ENCODE results near the gene ZDHHC1. TPM values are rescaled to one million over a fixed set of nuclear protein-coding genes. Genes with fewer than 3 reads are reported as not detected.

ZDHHC1 gene
- total RNA-seq, 2 donors from 2014 or later = 8.4 to 10.6 TPM

GRCh38 chr16:67403976-67404555 is 12.2 kb downstream of the ZDHHC1 start:
- Mint-ChIP-seq H3K27me3 (ENCODE audit: insufficient read depth) (peaks cover 17% of the 10 kb centered on the region), H3K4me1 (peaks cover 19% of the 10 kb centered on the region), H3K27ac (no peak overlapping the region), H3K9me3 (no peaks in the 10 kb centered on the region), H3K4me3 (no peak overlapping the region), H3K36me3 (ENCODE audit: low read depth) (no peaks in the 10 kb centered on the region)
- H3K36me3 ChIP-seq (ENCODE audit: control insufficient read depth, insufficient read depth, low read length) = no peaks in the 10 kb centered on the region
- H3K4me1 ChIP-seq (ENCODE audit: control insufficient read depth, insufficient read depth, low read length) = peaks cover 8% of the 10 kb centered on the region
- H3K9me3 ChIP-seq (ENCODE audit: control insufficient read depth, low read length) = no peaks in the 10 kb centered on the region
- DNase-seq = no peak
- TF ChIP-seq CTCF (conservative IDR thresholded peaks at IDR 0.05) = no peak
- WGBS, 2 experiments (ENCODE audit: insufficient coverage in 1 of 2, insufficient read length in 1 of 2) = 93 to 98% methylated on average over 5 to 12 of the region's 12 CpGs
- H3K27me3 ChIP-seq (ENCODE audit: control insufficient read depth, insufficient read depth, low read length, poor library complexity, severe bottlenecking) = no peaks in the 10 kb centered on the region
- no peak overlapping the region for H3K27ac ChIP-seq (ENCODE audit: low read depth, low read length)
- H3K4me3 ChIP-seq (ENCODE audit: low read length) = no peak overlapping the region
- H3K9ac ChIP-seq (ENCODE audit: extremely low read depth, low read length, poor library complexity, severe bottlenecking) = no peak overlapping the region

- H3K27me3 Mint-ChIP-seq (ENCODE audit: insufficient read depth) = peaks cover 36% of the 10 kb centered on the region
- Histone ChIP-seq H3K27me3 (ENCODE audit: control insufficient read depth, insufficient read depth, low read length, poor library complexity, severe bottlenecking) (peaks cover 1% of the 10 kb centered on the region), H3K36me3 (ENCODE audit: control insufficient read depth, insufficient read depth, low read length) (no peaks in the 10 kb centered on the region), H3K9me3 (ENCODE audit: control insufficient read depth, low read length) (no peaks in the 10 kb centered on the region), H3K4me1 (ENCODE audit: control insufficient read depth, insufficient read depth, low read length) (peaks cover 8% of the 10 kb centered on the region), H3K27ac (ENCODE audit: low read depth, low read length) (no peak overlapping the region), H3K9ac (ENCODE audit: extremely low read depth, low read length, poor library complexity, severe bottlenecking) (no peak overlapping the region), H3K4me3 (ENCODE audit: low read length) (no peak overlapping the region)
- no peak for DNase-seq
- whole genome bisulfite sequencing, 2 experiments (ENCODE audit: insufficient coverage in 1 of 2, insufficient read length in 1 of 2) = 93% methylated on average over 10 to 14 of the region's 14 CpGs
- TF ChIP-seq CTCF (conservative IDR thresholded peaks at IDR 0.05) = no peak
- H3K9me3 Mint-ChIP-seq = no peaks in the 10 kb centered on the region
- H3K4me1 Mint-ChIP-seq = peaks cover 3% of the 10 kb centered on the region
- no peaks in the 10 kb centered on the region for H3K36me3 Mint-ChIP-seq (ENCODE audit: low read depth)
- no peak overlapping the region for H3K27ac Mint-ChIP-seq
- no peak overlapping the region for H3K4me3 Mint-ChIP-seq
Observed at GRCh38 chr16:67400901-67401300, 15.4 kb downstream of the ZDHHC1 start.

DNA sequence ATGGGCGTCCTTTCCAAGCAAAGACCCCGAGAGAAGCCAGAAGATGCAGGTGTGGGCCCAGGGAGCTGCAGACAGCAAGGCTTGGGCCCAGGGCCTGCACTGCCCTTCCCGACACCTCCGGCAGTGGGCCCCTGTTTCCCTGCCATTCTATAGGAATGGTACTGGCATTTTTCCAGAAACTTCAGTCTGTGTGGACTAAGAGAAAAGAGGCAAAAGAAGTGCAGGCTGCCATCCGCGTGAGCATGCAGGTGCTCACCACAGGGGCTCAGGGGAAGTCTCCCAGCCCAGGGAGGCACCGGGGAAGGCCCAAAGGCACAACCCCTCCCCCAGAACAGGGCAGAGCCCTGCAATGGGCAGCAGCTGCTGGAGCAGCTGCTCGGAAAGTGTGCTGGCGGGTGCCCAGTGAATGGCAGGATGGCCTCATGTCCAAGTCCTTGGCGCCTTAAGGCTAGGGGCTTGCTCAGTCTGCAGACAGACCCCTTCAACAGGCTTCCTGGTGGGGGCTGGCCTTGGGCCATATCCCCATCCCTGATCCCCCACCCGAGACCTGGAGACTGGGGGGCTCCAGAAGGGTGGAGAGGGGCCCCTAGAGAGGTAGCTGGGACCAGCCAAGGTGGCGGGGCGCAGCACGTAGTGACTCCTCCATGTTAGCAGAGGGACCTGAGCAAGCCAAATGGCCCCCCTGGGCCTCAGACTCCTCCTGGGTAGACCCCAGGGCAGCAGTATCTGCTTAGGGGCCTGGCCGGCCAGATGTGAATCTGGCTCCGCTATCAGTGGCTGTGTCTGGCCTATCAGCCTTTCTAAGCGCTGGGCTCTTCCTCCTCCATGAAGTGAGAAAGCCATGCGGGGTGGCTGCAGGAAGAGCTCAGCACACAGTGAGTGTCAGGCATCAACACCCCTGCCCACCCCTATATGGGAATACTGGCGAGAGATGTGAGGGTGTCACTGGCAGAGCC is 16.2 kb downstream of the ZDHHC1 start:
- Histone ChIP-seq H3K27ac (ENCODE audit: low read depth, low read length) (no peak overlapping the region), H3K9me3 (ENCODE audit: control insufficient read depth, low read length) (no peaks in the 10 kb centered on the region), H3K4me3 (ENCODE audit: low read length) (no peak overlapping the region), H3K9ac (ENCODE audit: extremely low read depth, low read length, poor library complexity, severe bottlenecking) (no peak overlapping the region), H3K4me1 (ENCODE audit: control insufficient read depth, insufficient read depth, low read length) (peaks cover 8% of the 10 kb centered on the region), H3K27me3 (ENCODE audit: control insufficient read depth, insufficient read depth, low read length, poor library complexity, severe bottlenecking) (peaks cover 10% of the 10 kb centered on the region), H3K36me3 (ENCODE audit: control insufficient read depth, insufficient read depth, low read length) (no peaks in the 10 kb centered on the region)
- Mint-ChIP-seq H3K36me3 (ENCODE audit: low read depth) (no peaks in the 10 kb centered on the region), H3K9me3 (no peaks in the 10 kb centered on the region), H3K27ac (no peak overlapping the region), H3K27me3 (ENCODE audit: insufficient read depth) (peaks cover 45% of the 10 kb centered on the region), H3K4me1 (peaks cover 3% of the 10 kb centered on the region), H3K4me3 (no peak overlapping the region)
- no peak for DNase-seq
- WGBS, 2 experiments (ENCODE audit: insufficient coverage in 1 of 2, insufficient read length in 1 of 2) = 85 to 86% methylated on average over 9 to 19 of the region's 19 CpGs
- peak; percentile 63 for TF ChIP-seq CTCF (conservative IDR thresholded peaks at IDR 0.05)

Measured in endodermal cell (in vitro differentiated cells).